ENCODE measurements around the gene ARSA. TPM values are rescaled to one million over a fixed set of nuclear protein-coding genes. Genes with fewer than 3 reads are reported as not detected.
A peak's percentile ranks its signal among the peaks of the same experiment; 100 is the strongest.

ARSA gene
- total RNA-seq, 2 donors from 2014 or later: 30.7 to 38.9 TPM

- TF ChIP-seq, protein P1, sequence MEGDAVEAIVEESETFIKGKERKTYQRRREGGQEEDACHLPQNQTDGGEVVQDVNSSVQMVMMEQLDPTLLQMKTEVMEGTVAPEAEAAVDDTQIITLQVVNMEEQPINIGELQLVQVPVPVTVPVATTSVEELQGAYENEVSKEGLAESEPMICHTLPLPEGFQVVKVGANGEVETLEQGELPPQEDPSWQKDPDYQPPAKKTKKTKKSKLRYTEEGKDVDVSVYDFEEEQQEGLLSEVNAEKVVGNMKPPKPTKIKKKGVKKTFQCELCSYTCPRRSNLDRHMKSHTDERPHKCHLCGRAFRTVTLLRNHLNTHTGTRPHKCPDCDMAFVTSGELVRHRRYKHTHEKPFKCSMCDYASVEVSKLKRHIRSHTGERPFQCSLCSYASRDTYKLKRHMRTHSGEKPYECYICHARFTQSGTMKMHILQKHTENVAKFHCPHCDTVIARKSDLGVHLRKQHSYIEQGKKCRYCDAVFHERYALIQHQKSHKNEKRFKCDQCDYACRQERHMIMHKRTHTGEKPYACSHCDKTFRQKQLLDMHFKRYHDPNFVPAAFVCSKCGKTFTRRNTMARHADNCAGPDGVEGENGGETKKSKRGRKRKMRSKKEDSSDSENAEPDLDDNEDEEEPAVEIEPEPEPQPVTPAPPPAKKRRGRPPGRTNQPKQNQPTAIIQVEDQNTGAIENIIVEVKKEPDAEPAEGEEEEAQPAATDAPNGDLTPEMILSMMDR (IDR thresholded peaks at IDR 0.05): no peak
- H3K9me3 ChIP-seq: no peaks in the 10 kb centered on the region
- no peak for DNase-seq (ENCODE audit: low spot score)
- H3K36me3 ChIP-seq: no peaks in the 10 kb centered on the region
- H3K4me3 ChIP-seq: no peak overlapping the region
- peaks cover 0 to 21% of the 10 kb centered on the region in 2 donors for H3K4me1 ChIP-seq
- H3K27ac ChIP-seq: no peak overlapping the region
- H3K27me3 ChIP-seq: no peaks in the 10 kb centered on the region
These were observed 42.2 kb downstream of the ARSA start for GRCh38 chr22:50585781-50586180.

- no peak overlapping the region for H3K27ac ChIP-seq
- no peaks in the 10 kb centered on the region for H3K9me3 ChIP-seq
- no peak overlapping the region for H3K4me3 ChIP-seq
- TF ChIP-seq, protein P1 (IDR thresholded peaks at IDR 0.05): no peak
- DNase-seq (ENCODE audit: low spot score): no peak
- no peaks in the 10 kb centered on the region for H3K27me3 ChIP-seq
- H3K36me3 ChIP-seq: no peaks in the 10 kb centered on the region
- H3K4me1 ChIP-seq: peaks cover 0 to 22% of the 10 kb centered on the region in 2 donors
These were observed 42.7 kb downstream of the ARSA start for GRCh38 chr22:50585238-50585637.

DNA sequence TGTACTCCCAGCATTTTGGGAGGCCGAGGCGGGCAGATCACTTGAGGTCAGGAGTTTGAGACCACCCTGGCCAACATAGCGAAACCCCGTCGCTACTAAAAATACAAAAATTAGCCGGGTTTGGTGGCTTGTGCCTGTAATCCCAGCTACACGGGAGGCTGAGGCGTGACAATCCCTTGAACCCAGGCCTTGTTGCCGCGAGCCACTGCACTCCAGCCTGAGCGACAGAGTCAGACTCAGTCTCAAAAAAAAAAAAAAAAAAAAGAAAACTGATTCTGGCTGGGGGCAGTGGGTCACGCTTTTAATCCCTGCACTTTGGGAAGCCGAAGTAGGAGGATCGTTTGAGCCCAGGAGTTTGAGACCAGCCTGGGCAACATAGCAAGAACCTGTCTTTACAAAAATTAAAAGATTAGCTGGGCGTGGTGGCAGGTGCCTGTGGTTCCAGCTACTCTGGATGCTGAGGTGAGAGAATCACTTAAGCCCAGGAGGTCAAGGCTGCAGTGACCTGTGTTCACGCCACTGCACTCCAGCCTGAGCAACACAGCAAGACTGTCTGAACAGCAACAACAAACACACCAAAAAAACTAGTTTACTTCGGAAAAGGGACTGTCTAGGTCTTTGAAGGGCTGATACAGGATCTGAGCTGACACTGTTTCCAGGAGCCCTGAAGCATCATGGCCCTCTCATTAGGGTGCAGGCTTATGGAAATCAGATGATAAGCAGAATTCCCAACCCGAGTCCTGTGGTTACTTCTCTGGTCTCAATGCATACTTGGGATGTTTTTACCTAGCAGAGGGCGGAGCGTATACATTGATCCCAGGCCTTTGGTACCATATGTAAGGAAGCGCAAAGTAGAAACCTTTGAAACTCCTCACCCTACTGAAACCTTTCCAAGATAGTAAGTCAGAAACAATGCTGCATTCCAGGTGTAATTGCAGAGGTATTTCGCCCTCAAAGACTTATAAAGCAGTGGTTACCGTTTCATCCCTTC is 43.6 kb downstream of the ARSA start:
- TF ChIP-seq, protein P1 (IDR thresholded peaks at IDR 0.05): no peak
- Histone ChIP-seq H3K4me1 (peaks cover 0 to 25% of the 10 kb centered on the region in 2 donors), H3K27ac (no peak overlapping the region), H3K4me3 (no peak overlapping the region), H3K9me3 (no peaks in the 10 kb centered on the region), H3K27me3 (no peaks in the 10 kb centered on the region), H3K36me3 (no peaks in the 10 kb centered on the region)
- no peak for DNase-seq (ENCODE audit: low spot score)

DNA sequence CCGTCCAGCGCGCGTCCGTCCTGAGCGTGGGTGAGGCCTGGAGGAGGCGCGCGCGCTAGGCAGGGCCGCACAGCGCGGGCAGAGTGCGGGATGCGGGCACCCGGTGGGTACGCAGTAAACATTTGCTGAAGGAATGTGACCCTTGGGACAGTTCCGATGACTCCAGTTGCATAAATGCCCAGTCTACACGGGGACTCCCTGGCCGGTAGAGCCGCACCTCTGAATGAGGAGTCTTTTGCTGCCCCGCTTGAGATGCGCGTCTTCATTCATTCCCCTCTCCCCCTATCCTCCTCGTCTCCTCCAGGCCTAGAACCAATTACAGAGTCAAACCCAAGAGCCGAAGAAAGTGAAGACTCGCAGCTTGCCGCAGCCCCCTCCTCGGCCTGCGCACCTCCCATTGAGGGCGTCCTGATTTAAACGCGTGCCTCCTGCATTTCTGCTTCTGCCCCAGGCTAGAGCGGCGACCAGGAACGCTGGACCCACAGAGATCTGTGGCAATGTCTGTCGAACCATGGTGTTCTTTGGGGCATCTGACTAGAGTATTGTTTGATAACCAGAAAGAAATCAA is 44.6 kb downstream of the ARSA start:
- Histone ChIP-seq H3K9me3 (no peaks in the 10 kb centered on the region), H3K4me1 (peaks cover 0 to 36% of the 10 kb centered on the region in 2 donors), H3K4me3 (peak overlapping the region; percentile 69 to 85), H3K27me3 (no peaks in the 10 kb centered on the region), H3K36me3 (no peaks in the 10 kb centered on the region), H3K27ac (peak overlapping the region; percentile 96 to 98)
- TF ChIP-seq, protein P1 (IDR thresholded peaks at IDR 0.05): no peak
- no peak for DNase-seq (ENCODE audit: low spot score)

- peak within 1 kb of the TSS; percentile 69 to 85 for H3K4me3 ChIP-seq
- H3K4me1 ChIP-seq: peaks cover 0 to 40% of the 10 kb centered on the region in 2 donors
- no peaks in the 10 kb centered on the region for H3K9me3 ChIP-seq
- no peaks in the 10 kb centered on the region for H3K36me3 ChIP-seq
- peak; percentile 98 for DNase-seq (ENCODE audit: low spot score)
- TF ChIP-seq, protein P1 (IDR thresholded peaks at IDR 0.05): no peak
- H3K27ac ChIP-seq: peak within 1 kb of the TSS; percentile 96 to 98
- no peaks in the 10 kb centered on the region for H3K27me3 ChIP-seq
These were observed 45.3 kb downstream of the ARSA start, which contains the start of gene CHKB for GRCh38 chr22:50582493-50583293. TSS of gene CHKB (minus strand) at chr22:50582849. CDS start at chr22:50582781, 68 bp downstream.

Data from right atrium auricular region (tissue), 2 donors.